Measurements from ENCODE around the gene ACTN3. TPM values are rescaled to one million over a fixed set of nuclear protein-coding genes. Genes with fewer than 3 reads are reported as not detected.

ACTN3 gene
- total RNA-seq, 1 donor from 2014 or later = not detected

DNA sequence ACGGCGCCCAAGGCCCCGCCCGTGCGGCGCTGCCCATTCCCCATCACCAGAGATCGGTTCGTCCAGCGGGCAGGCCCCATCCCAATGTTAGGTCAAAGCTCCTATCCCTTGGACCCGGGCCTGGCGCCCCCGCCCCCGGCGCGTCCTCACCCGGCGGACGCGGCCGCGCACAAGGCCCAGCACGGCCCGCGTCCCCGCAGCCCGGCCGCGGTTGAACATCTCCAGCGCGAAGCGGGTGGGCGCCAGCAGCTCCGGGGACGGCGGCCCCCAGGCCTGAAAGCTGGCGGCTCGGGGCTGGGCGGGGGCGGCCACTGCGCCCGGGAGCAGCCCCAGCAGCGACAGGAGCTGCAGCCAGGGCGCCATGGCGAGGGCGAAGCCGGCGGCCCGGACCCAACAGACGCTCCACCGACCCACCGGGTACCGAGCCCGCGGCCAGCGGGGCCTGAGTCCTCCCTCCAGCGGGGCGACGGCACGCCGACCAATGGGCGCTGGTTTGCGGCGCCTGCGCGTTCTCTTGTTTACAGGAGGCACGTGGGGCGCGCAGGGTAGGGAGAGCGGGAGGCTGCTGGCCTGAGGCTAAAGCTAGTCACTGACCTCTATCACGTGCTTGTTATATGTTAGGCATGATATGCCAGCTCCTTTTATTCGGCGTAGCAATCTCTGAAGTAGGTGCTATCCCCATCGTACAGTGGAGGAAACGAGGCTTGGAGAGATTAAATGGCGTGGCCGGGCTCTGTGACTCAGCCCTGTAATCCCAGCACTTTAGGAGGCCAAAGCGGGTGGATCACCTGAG lies 21.6 kb downstream of the ACTN3 start, which contains the start of gene CTSF:
Gene CTSF, minus strand, starts transcription at position 483 of the 793 bp plus-strand sequence. Its CDS starts 120 bp downstream, at position 363.
- H3K9ac ChIP-seq (ENCODE audit: low read length) = peak within 1 kb of the TSS; percentile 60
- no peak within 1 kb of the TSS for H3K27ac ChIP-seq (ENCODE audit: low read depth, low read length)
- peak within 1 kb of the TSS; percentile 55 for H3K4me3 ChIP-seq (ENCODE audit: insufficient read depth, low read depth, low read length)
- H3K79me2 ChIP-seq (ENCODE audit: insufficient read depth, low read length) = no peaks in the 10 kb centered on the region
- Mint-ChIP-seq H3K36me3 (ENCODE audit: low read depth, unreplicated experiment) (no peaks in the 10 kb centered on the region), H3K27ac (ENCODE audit: unreplicated experiment) (no peak within 1 kb of the TSS), H3K27me3 (ENCODE audit: low read depth, unreplicated experiment) (peaks cover 18% of the 10 kb centered on the region), H3K4me3 (ENCODE audit: unreplicated experiment) (no peak within 1 kb of the TSS), H3K4me1 (ENCODE audit: low read depth, unreplicated experiment) (peaks cover 14% of the 10 kb centered on the region), H3K9me3 (ENCODE audit: unreplicated experiment) (peaks cover 3% of the 10 kb centered on the region)
- peak within 1 kb of the TSS; percentile 88 for H3K4me2 ChIP-seq (ENCODE audit: low read length)
- no peaks in the 10 kb centered on the region for H3K9me3 ChIP-seq (ENCODE audit: insufficient read depth, low read depth, low read length)
- H3K27me3 ChIP-seq (ENCODE audit: insufficient read depth, low read length) = peaks cover 6% of the 10 kb centered on the region
- H2AFZ ChIP-seq (ENCODE audit: low read depth, low read length) = peak within 1 kb of the TSS; percentile 98
- peaks cover 9% of the 10 kb centered on the region for H3K4me1 ChIP-seq (ENCODE audit: insufficient read depth, low read length)
- TF ChIP-seq, protein P1, sequence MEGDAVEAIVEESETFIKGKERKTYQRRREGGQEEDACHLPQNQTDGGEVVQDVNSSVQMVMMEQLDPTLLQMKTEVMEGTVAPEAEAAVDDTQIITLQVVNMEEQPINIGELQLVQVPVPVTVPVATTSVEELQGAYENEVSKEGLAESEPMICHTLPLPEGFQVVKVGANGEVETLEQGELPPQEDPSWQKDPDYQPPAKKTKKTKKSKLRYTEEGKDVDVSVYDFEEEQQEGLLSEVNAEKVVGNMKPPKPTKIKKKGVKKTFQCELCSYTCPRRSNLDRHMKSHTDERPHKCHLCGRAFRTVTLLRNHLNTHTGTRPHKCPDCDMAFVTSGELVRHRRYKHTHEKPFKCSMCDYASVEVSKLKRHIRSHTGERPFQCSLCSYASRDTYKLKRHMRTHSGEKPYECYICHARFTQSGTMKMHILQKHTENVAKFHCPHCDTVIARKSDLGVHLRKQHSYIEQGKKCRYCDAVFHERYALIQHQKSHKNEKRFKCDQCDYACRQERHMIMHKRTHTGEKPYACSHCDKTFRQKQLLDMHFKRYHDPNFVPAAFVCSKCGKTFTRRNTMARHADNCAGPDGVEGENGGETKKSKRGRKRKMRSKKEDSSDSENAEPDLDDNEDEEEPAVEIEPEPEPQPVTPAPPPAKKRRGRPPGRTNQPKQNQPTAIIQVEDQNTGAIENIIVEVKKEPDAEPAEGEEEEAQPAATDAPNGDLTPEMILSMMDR (IDR thresholded peaks at IDR 0.05; ENCODE audit: insufficient read depth, low read depth, low read length) = no peak
- no peak for TF ChIP-seq EZH2 (IDR thresholded peaks at IDR 0.05; ENCODE audit: insufficient read depth, low read length)
- no peaks in the 10 kb centered on the region for H3K36me3 ChIP-seq (ENCODE audit: insufficient read depth, low read length)
- H4K20me1 ChIP-seq (ENCODE audit: insufficient read depth, low read length) = no peaks in the 10 kb centered on the region
- DNase-seq (ENCODE audit: low read depth) = peak; percentile 33
- no peak for FAIRE-seq

DNA sequence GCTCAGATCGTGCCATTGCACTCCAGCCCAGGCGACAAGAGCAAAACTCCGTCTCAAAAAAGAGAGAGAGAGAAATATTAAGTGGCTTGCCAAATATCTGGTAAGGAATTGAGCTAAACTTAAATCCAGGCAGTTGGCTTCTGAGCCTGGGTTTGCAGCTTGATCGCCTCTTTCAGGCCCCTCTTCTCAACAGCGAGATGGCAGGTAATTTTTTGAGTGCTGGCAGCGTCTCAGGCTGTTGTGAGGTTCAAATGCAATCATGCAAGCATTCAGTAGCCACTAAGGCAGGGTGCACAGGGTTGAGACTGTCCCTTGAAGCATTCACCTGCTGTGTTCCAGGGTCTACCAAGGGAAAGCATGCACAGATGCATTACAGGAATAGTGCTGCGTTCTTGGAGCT lies 22.4 kb downstream of the ACTN3 start:
- no peak overlapping the region for H2AFZ ChIP-seq (ENCODE audit: low read depth, low read length)
- H3K27me3 Mint-ChIP-seq (ENCODE audit: low read depth, unreplicated experiment) = peaks cover 16% of the 10 kb centered on the region
- H3K4me1 ChIP-seq (ENCODE audit: insufficient read depth, low read length) = peaks cover 9% of the 10 kb centered on the region
- H3K4me2 ChIP-seq (ENCODE audit: low read length) = no peak overlapping the region
- no peaks in the 10 kb centered on the region for H4K20me1 ChIP-seq (ENCODE audit: insufficient read depth, low read length)
- DNase-seq (ENCODE audit: low read depth) (no peak), FAIRE-seq (no peak)
- H3K4me3 ChIP-seq (ENCODE audit: insufficient read depth, low read depth, low read length) = no peak overlapping the region
- no peaks in the 10 kb centered on the region for H3K79me2 ChIP-seq (ENCODE audit: insufficient read depth, low read length)
- peaks cover 6% of the 10 kb centered on the region for H3K9me3 Mint-ChIP-seq (ENCODE audit: unreplicated experiment)
- H3K27ac ChIP-seq (ENCODE audit: low read depth, low read length) = no peak overlapping the region
- H3K9me3 ChIP-seq (ENCODE audit: insufficient read depth, low read depth, low read length) = no peaks in the 10 kb centered on the region
- H3K27me3 ChIP-seq (ENCODE audit: insufficient read depth, low read length) = peaks cover 6% of the 10 kb centered on the region
- H3K36me3 ChIP-seq (ENCODE audit: insufficient read depth, low read length) = no peaks in the 10 kb centered on the region
- no peak overlapping the region for H3K27ac Mint-ChIP-seq (ENCODE audit: unreplicated experiment)
- H3K9ac ChIP-seq (ENCODE audit: low read length) = no peak overlapping the region
- no peak overlapping the region for H3K4me3 Mint-ChIP-seq (ENCODE audit: unreplicated experiment)
- TF ChIP-seq EZH2 (IDR thresholded peaks at IDR 0.05; ENCODE audit: insufficient read depth, low read length) = no peak
- TF ChIP-seq, protein P1 (IDR thresholded peaks at IDR 0.05; ENCODE audit: insufficient read depth, low read depth, low read length) = no peak
- H3K36me3 Mint-ChIP-seq (ENCODE audit: low read depth, unreplicated experiment) = no peaks in the 10 kb centered on the region
- H3K4me1 Mint-ChIP-seq (ENCODE audit: low read depth, unreplicated experiment) = peaks cover 14% of the 10 kb centered on the region

Data from astrocyte (in vitro differentiated cells and primary cell).